ENCODE measurements around the gene HGS. TPM values are rescaled to one million over a fixed set of nuclear protein-coding genes. Genes with fewer than 3 reads are reported as not detected.
A peak's percentile ranks its signal among the peaks of the same experiment; 100 is the strongest.

The HGS gene
- total and polyA plus RNA-seq, 2 of the 13 experiments (the other 11 are each of a cell fraction or from before 2014, with no cell fraction given) = 73.3 to 78.1 TPM

DNA sequence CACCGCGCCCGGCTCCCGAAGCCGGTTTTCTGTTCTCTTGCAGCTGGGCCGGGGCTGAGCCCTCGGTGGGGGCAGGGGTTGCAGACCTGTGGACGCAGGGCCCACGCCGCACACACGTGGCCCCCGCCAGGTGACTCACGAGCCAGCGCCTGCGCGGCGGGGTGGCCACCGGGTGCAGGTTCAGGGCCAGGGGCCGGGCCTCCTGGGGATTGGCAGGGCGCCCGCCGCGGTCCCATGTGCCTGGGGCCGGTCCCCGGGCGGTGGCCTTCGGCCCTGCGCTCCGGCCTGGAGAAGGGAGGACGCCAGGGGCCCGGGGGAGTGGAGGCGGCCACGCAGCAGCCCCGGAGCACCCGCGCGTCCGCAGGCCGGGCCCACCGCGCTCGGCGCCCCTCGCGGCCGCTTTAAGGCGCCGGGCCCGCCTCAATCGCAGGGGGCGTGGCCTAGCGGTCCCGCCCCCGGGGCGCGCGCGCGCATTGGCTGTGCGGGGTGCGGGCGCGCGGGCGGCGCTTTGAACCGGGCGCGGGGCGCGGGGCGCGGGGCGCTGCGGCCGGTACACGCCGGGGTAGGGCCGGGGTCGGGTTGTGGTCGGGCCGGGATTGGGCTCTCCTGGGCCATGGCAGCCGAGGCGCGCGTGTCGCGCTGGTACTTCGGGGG is 28.1 kb downstream of the HGS start, which contains the start of gene SLC25A10 (continued):
- TF ChIP-seq MED1 (CRISPR knock-in tag; IDR thresholded peaks at IDR 0.05) = peak; percentile 98
- peak; percentile 25 for TF ChIP-seq ZEB1 (IDR thresholded peaks at IDR 0.05; ENCODE audit: insufficient replicate concordance, low read depth)
- TF ChIP-seq ISL2 (CRISPR knock-in tag; IDR thresholded peaks at IDR 0.05) = peak; percentile 74; the same call in 1 of the 2 replicates
- TF ChIP-seq ZBTB7A (CRISPR knock-in tag; IDR thresholded peaks at IDR 0.05) = peak; percentile 98
- TF ChIP-seq ZNF816 (CRISPR knock-in tag; IDR thresholded peaks at IDR 0.05; ENCODE audit: borderline replicate concordance) = peak; percentile 97
- TF ChIP-seq, protein P1, sequence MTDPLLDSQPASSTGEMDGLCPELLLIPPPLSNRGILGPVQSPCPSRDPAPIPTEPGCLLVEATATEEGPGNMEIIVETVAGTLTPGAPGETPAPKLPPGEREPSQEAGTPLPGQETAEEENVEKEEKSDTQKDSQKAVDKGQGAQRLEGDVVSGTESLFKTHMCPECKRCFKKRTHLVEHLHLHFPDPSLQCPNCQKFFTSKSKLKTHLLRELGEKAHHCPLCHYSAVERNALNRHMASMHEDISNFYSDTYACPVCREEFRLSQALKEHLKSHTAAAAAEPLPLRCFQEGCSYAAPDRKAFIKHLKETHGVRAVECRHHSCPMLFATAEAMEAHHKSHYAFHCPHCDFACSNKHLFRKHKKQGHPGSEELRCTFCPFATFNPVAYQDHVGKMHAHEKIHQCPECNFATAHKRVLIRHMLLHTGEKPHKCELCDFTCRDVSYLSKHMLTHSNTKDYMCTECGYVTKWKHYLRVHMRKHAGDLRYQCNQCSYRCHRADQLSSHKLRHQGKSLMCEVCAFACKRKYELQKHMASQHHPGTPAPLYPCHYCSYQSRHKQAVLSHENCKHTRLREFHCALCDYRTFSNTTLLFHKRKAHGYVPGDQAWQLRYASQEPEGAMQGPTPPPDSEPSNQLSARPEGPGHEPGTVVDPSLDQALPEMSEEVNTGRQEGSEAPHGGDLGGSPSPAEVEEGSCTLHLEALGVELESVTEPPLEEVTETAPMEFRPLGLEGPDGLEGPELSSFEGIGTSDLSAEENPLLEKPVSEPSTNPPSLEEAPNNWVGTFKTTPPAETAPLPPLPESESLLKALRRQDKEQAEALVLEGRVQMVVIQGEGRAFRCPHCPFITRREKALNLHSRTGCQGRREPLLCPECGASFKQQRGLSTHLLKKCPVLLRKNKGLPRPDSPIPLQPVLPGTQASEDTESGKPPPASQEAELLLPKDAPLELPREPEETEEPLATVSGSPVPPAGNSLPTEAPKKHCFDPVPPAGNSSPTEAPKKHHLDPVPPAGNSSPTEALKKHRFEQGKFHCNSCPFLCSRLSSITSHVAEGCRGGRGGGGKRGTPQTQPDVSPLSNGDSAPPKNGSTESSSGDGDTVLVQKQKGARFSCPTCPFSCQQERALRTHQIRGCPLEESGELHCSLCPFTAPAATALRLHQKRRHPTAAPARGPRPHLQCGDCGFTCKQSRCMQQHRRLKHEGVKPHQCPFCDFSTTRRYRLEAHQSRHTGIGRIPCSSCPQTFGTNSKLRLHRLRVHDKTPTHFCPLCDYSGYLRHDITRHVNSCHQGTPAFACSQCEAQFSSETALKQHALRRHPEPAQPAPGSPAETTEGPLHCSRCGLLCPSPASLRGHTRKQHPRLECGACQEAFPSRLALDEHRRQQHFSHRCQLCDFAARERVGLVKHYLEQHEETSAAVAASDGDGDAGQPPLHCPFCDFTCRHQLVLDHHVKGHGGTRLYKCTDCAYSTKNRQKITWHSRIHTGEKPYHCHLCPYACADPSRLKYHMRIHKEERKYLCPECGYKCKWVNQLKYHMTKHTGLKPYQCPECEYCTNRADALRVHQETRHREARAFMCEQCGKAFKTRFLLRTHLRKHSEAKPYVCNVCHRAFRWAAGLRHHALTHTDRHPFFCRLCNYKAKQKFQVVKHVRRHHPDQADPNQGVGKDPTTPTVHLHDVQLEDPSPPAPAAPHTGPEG (CRISPR knock-in tag; IDR thresholded peaks at IDR 0.05) = peak; percentile 95
- TF ChIP-seq ZNF674 (CRISPR knock-in tag; IDR thresholded peaks at IDR 0.05; ENCODE audit: low read depth) = peak; percentile 87
- peak; percentile 60 for TF ChIP-seq ZBTB21 (CRISPR knock-in tag; IDR thresholded peaks at IDR 0.05)
- peak; percentile 99 for TF ChIP-seq KDM2A (CRISPR knock-in tag; IDR thresholded peaks at IDR 0.05; ENCODE audit: borderline replicate concordance, low read depth)
- peak; percentile 97; the same call in 1 of the 2 replicates for TF ChIP-seq EEA1 (CRISPR knock-in tag; IDR thresholded peaks at IDR 0.05; ENCODE audit: borderline replicate concordance)
- TF ChIP-seq SALL2 (CRISPR knock-in tag; IDR thresholded peaks at IDR 0.05) = peak; percentile 99
- peak; percentile 65; the same call in 1 of the 2 replicates for TF ChIP-seq TAF1 (CRISPR knock-in tag; IDR thresholded peaks at IDR 0.05)
- peak; percentile 77 for TF ChIP-seq ZNF629 (CRISPR knock-in tag; conservative IDR thresholded peaks at IDR 0.05)
- TF ChIP-seq NR2C2 (CRISPR knock-in tag; IDR thresholded peaks at IDR 0.05; ENCODE audit: borderline replicate concordance) = peak; percentile 88
- TF ChIP-seq SRSF1 (optimal IDR thresholded peaks at IDR 0.05; ENCODE audit: low read depth, low read length) = peak; percentile 68
- TF ChIP-seq, protein P2, sequence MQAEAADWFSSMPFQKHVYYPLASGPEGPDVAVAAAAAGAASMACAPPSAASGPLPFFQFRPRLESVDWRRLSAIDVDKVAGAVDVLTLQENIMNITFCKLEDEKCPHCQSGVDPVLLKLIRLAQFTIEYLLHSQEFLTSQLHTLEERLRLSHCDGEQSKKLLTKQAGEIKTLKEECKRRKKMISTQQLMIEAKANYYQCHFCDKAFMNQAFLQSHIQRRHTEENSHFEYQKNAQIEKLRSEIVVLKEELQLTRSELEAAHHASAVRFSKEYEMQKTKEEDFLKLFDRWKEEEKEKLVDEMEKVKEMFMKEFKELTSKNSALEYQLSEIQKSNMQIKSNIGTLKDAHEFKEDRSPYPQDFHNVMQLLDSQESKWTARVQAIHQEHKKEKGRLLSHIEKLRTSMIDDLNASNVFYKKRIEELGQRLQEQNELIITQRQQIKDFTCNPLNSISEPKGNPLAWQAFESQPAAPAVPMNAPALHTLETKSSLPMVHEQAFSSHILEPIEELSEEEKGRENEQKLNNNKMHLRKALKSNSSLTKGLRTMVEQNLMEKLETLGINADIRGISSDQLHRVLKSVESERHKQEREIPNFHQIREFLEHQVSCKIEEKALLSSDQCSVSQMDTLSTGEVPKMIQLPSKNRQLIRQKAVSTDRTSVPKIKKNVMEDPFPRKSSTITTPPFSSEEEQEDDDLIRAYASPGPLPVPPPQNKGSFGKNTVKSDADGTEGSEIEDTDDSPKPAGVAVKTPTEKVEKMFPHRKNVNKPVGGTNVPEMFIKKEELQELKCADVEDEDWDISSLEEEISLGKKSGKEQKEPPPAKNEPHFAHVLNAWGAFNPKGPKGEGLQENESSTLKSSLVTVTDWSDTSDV (CRISPR knock-in tag; IDR thresholded peaks at IDR 0.05) = peak; percentile 92; the same call in 1 of the 2 replicates
- TF ChIP-seq, protein P3, sequence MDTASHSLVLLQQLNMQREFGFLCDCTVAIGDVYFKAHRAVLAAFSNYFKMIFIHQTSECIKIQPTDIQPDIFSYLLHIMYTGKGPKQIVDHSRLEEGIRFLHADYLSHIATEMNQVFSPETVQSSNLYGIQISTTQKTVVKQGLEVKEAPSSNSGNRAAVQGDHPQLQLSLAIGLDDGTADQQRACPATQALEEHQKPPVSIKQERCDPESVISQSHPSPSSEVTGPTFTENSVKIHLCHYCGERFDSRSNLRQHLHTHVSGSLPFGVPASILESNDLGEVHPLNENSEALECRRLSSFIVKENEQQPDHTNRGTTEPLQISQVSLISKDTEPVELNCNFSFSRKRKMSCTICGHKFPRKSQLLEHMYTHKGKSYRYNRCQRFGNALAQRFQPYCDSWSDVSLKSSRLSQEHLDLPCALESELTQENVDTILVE (CRISPR knock-in tag; IDR thresholded peaks at IDR 0.05) = peak; percentile 99
- TF ChIP-seq MTF1 (CRISPR knock-in tag; IDR thresholded peaks at IDR 0.05) = peak; percentile 97
- TF ChIP-seq, protein P4, sequence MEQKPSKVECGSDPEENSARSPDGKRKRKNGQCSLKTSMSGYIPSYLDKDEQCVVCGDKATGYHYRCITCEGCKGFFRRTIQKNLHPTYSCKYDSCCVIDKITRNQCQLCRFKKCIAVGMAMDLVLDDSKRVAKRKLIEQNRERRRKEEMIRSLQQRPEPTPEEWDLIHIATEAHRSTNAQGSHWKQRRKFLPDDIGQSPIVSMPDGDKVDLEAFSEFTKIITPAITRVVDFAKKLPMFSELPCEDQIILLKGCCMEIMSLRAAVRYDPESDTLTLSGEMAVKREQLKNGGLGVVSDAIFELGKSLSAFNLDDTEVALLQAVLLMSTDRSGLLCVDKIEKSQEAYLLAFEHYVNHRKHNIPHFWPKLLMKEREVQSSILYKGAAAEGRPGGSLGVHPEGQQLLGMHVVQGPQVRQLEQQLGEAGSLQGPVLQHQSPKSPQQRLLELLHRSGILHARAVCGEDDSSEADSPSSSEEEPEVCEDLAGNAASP (CRISPR knock-in tag; IDR thresholded peaks at IDR 0.05; ENCODE audit: borderline replicate concordance) = peak; percentile 93
